Measurements from ENCODE around the gene OR1E2.

GRCh38 chr17:3447625-3448024 lies 14.0 kb upstream of the OR1E2 start:
- TF ChIP-seq CTCF (IDR thresholded peaks at IDR 0.05) (no peak), POLR2A (IDR thresholded peaks at IDR 0.05) (no peak)
